GM23248 (cell line): Measurements from ENCODE around the gene CAMLG. TPM values are rescaled to one million over a fixed set of nuclear protein-coding genes. Genes with fewer than 3 reads are reported as not detected.
"Not testable (repeated sequence)": the region's sequence is repeated elsewhere in the genome, so short reads cannot be mapped to it uniquely, and the experiment has no call there.

Experiments used
- DNase-seq: peaks from one replicate; pipeline ENCODE4 v3.0.0-alpha.2; 2015
- H2AFZ ChIP-seq: fragments of 200-600 bp; sonication (generic); 2 replicates; pipeline ENCODE4 v1.6.1; 2016; ENCODE audit warnings: antibody characterized with exemption
- H3F3A ChIP-seq: fragments of 200-600 bp; sonication (generic); 2 replicates; pipeline ENCODE4 v1.6.1; 2016; ENCODE audit warnings: mild to moderate bottlenecking, antibody characterized with exemption, mixed run types; ENCODE audit not compliant: insufficient read depth
- H3K27ac ChIP-seq: fragments of 200-600 bp; sonication (generic); 2 replicates; pipeline ENCODE4 v1.5.1; 2016; ENCODE audit warnings: mild to moderate bottlenecking
- H3K27me3 ChIP-seq: fragments of 200-600 bp; sonication (generic); replicated peaks from 2 replicates; pipeline ENCODE4 v1.6.1; 2016; ENCODE audit warnings: mild to moderate bottlenecking; ENCODE audit not compliant: insufficient read depth
- H3K36me3 ChIP-seq: fragments of 200-600 bp; sonication (generic); 2 replicates; pipeline ENCODE4 v1.6.1; 2016; ENCODE audit warnings: low read depth, mild to moderate bottlenecking
- H3K4me1 ChIP-seq: fragments of 200-600 bp; sonication (generic); 2 replicates; pipeline ENCODE4 v1.6.1; 2016; ENCODE audit warnings: mild to moderate bottlenecking; ENCODE audit not compliant: insufficient read depth
- H3K4me2 ChIP-seq: fragments of 200-600 bp; sonication (generic); one replicate; pipeline ENCODE4 v1.6.1; 2016; ENCODE audit warnings: mild to moderate bottlenecking; ENCODE audit not compliant: unreplicated experiment
- H3K4me3 ChIP-seq: fragments of 200-600 bp; sonication (generic); 2 replicates; pipeline ENCODE4 v1.5.1; 2016; ENCODE audit warnings: mild to moderate bottlenecking
- H3K79me2 ChIP-seq: fragments of 200-600 bp; sonication (generic); 2 replicates; pipeline ENCODE4 v1.6.1; 2016; ENCODE audit warnings: mild to moderate bottlenecking; ENCODE audit not compliant: insufficient read depth
- H3K9ac ChIP-seq: fragments of 200-600 bp; sonication (generic); 2 replicates; pipeline ENCODE4 v1.6.1; 2016; ENCODE audit warnings: mild to moderate bottlenecking
- H3K9me2 ChIP-seq: fragments of 200-600 bp; sonication (generic); 2 replicates; pipeline ENCODE4 v1.6.1; 2016; ENCODE audit warnings: mixed run types, mild to moderate bottlenecking, moderate library complexity; ENCODE audit not compliant: insufficient read depth
- H3K9me3 ChIP-seq: fragments of 200-600 bp; sonication (generic); one replicate; pipeline ENCODE4 v1.6.1; 2017; ENCODE audit warnings: low read depth
- H4K20me1 ChIP-seq: fragments of 200-600 bp; sonication (generic); 2 replicates; pipeline ENCODE4 v1.6.0; 2016; ENCODE audit not compliant: insufficient read depth
- EZH2 ChIP-seq: fragments of 200-600 bp; sonication (generic); IDR thresholded peaks from 2 replicates; pipeline ENCODE4 v1.6.1; 2018; ENCODE audit warnings: antibody characterized with exemption, mild to moderate bottlenecking; ENCODE audit not compliant: insufficient read depth, poor library complexity, severe bottlenecking
- EZH2phosphoT487 ChIP-seq: fragments of 200-600 bp; sonication (generic); IDR thresholded peaks from 2 replicates; pipeline ENCODE4 v1.6.1; 2018; ENCODE audit warnings: antibody characterized with exemption, moderate library complexity, mild to moderate bottlenecking, low read depth; ENCODE audit not compliant: insufficient read depth
- WGBS, 2 experiments: methylation state at CpG; one replicate each; pipeline ENCODE4 v1.1.6; 2015 to 2017; ENCODE audit warnings: low lambda C conversion rate in 2 of 2, low coverage in 1 of 2; ENCODE audit errors: missing lambda C conversion rate in 2 of 2; 5-methylcytosine and 5-hydroxymethylcytosine counted together
- in situ Hi-C: fragments of 300-500 bp; cut with MboI; formaldehyde crosslinking; loops from 2 replicates; pipeline ENCODE4 v1.15.0; 2020
- polyA plus RNA-seq: library from polyadenylated mRNA; unstranded; fragments of >200 nt; fragmentation: Nextera tagmentation; extraction: Ambion mirVana; gene quantifications from 2 replicates; pipeline ENCODE4 v1.2.1, GENCODE V29; 2016
- total RNA-seq: library from RNA; depleted of rRNA; stranded (reverse); fragments of >200 nt; shearing (Covaris generic); gene quantifications from 2 replicates; pipeline ENCODE4 v1.2.3, GENCODE V29; 2014

CAMLG gene
- total and polyA plus RNA-seq, 2 experiments from 2014 or later, result 35.3 to 45.0 TPM

DNA sequence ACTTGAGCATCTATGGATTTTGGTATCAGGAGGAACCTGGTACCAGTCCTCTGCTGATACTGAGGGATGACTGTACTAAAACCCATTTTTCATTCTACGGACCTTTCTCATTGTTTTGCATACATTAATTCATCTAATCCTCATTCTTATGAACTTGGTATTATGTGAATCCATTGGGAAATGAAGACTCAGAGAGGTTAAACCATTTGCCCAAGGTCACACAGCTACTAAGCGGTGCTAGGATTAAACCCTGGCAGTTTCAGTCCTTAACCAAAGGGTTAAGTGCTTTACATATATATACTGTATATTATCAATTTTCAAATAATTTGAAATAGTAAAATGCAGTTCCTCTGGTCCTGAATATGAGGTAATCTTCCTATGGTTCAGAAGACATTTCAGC is 3.8 kb downstream of the CAMLG start:
- Histone ChIP-seq H2AFZ (no peak overlapping the region), H3K27ac (no peak overlapping the region), H3K9me3 (no peaks in the 10 kb centered on the region), H3K4me1 (peaks cover 11% of the 10 kb centered on the region), H3K9ac (no peak overlapping the region), H3K79me2 (peaks cover 64% of the 10 kb centered on the region), H3K4me3 (no peak overlapping the region), H3K27me3 (no peaks in the 10 kb centered on the region), H3F3A (peaks cover 7% of the 10 kb centered on the region; the same call in 1 of the 2 replicates), H3K4me2 (no peak overlapping the region), H3K36me3 (peaks cover 20% of the 10 kb centered on the region), H4K20me1 (no peaks in the 10 kb centered on the region), H3K9me2 (no peaks in the 10 kb centered on the region)
- WGBS, 2 experiments, result 100% methylated on average over 2 of the region's 2 CpGs
- in situ Hi-C loops, result no loop called here
- DNase-seq, result no peak
- no peak for TF ChIP-seq EZH2phosphoT487
- TF ChIP-seq EZH2, result no peak

DNA sequence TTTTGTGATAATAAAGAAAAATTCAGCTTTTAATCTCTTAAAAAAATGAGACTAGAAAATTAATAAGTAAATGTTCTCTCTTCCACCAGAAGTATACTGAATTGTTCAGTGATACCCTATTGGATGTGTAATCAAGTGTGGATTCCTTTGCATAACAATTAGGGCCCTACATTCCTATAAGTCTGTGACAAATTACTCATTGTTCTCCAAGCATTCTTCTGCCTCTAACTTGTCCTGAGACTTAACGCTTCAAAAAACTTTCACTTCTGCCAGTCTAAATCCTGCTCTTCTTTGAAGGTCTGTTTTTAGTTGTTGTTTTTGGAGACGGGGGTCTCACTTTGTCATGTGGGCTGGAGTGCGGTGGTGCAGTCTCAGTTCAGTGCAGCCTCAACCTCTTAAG is 11.1 kb downstream of the CAMLG start:
- Histone ChIP-seq H3F3A (peaks cover 4% of the 10 kb centered on the region; the same call in 1 of the 2 replicates), H3K4me1 (no peaks in the 10 kb centered on the region), H2AFZ (no peak overlapping the region), H3K27ac (no peak overlapping the region), H3K9me3 (no peaks in the 10 kb centered on the region), H3K9me2 (no peaks in the 10 kb centered on the region), H4K20me1 (no peaks in the 10 kb centered on the region), H3K4me2 (no peak overlapping the region), H3K36me3 (peaks cover 17% of the 10 kb centered on the region), H3K4me3 (no peak overlapping the region), H3K9ac (no peak overlapping the region), H3K79me2 (0 out of 2 replicates have a peak, but pooled peaks cover 5% of the 10 kb centered on the region), H3K27me3 (no peaks in the 10 kb centered on the region)
- in situ Hi-C loops, result no loop called here
- 82 to 86% methylated on average over 3 of the region's 3 CpGs for WGBS, 2 experiments
- no peak for TF ChIP-seq EZH2phosphoT487
- TF ChIP-seq EZH2, result no peak
- no peak for DNase-seq

DNA sequence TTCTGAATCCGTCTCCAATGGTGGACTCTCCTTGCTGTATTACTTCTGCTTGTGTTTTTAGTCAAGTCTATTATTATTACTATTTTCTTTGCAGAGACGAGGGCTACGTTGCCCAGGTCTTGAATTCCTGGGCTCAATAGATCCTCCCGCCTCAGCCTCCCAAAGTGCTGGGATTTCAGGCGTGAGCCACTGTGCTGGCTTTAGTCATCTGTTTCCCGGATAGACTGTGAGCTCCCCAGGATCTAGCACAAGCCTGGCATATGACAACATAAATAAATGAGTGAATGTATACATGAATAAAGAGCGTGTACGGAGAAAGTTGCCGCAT is 19.8 kb downstream of the CAMLG start:
- peak overlapping the region; percentile 95 for H3K4me2 ChIP-seq
- H3K4me1 ChIP-seq, result peaks cover 12% of the 10 kb centered on the region
- no peak for TF ChIP-seq EZH2
- no peak for TF ChIP-seq EZH2phosphoT487
- peaks cover 46% of the 10 kb centered on the region for H3K79me2 ChIP-seq
- H3K9me3 ChIP-seq, result no peaks in the 10 kb centered on the region
- 0 out of 2 replicates have a peak, but pooled peaks cover 14% of the 10 kb centered on the region for H3F3A ChIP-seq
- H3K9ac ChIP-seq, result peak overlapping the region; percentile 88
- H2AFZ ChIP-seq, result peak overlapping the region; percentile 99
- peak overlapping the region; percentile 63 for H3K27ac ChIP-seq
- no peaks in the 10 kb centered on the region for H3K36me3 ChIP-seq
- WGBS, 2 experiments, result 31 to 32% methylated on average over 9 of the region's 9 CpGs
- in situ Hi-C loops, result no loop called here
- H3K4me3 ChIP-seq, result peak overlapping the region; percentile 94
- no peaks in the 10 kb centered on the region for H4K20me1 ChIP-seq
- no peaks in the 10 kb centered on the region for H3K9me2 ChIP-seq
- H3K27me3 ChIP-seq, result no peaks in the 10 kb centered on the region
- no peak for DNase-seq

DNA sequence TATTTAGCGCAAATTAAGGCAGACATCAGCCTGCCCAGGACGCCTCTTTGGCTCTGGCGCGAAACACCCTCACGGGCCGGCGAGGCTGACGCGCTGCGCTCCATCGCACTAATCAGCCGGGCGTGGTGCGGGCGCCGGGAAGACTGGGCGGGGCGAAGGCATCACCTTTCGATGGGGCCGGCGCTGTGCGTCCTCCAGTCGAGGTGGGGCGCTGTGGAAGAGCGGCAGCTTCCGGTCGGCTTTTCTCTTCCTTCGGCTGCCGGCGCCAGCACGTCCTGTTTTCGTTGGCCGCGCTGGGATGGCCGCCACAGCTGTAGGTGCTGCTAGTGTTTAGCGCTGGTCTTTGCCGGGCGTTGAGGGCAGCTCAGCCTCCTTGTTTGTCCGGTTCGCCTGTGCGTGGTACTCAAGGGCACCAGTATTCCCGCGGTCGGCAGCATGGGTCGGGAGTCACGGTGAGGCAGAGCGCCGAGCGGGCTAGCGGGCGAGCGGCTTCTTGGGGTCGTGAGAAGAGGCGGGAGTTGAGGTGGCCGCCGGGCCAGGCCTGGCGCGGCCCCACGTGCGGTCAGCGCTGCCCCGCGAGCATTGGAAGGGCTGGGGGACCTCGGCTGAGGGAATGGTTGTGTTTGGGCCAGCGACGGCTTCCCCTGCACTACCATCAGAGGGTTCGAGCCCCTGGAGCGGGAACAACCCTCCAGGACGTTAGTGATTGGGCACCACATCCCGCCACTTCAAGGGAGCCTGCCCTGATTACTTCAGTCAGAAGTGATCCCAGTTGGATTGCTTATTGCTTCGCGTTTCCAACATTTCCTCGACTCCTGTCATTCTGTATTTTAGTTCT is 20.4 kb downstream of the CAMLG start, which contains the start of gene DDX46:
TSS of gene DDX46 (plus strand) at position 276 of the 838 bp plus-strand sequence. CDS start at position 436, 160 bp downstream.
- no peak for TF ChIP-seq EZH2phosphoT487
- no peak for TF ChIP-seq EZH2
- Histone ChIP-seq H3F3A (0 out of 2 replicates have a peak, but pooled peaks cover 14% of the 10 kb centered on the region), H3K9me3 (no peaks in the 10 kb centered on the region), H3K4me1 (peaks cover 12% of the 10 kb centered on the region), H3K9ac (peak within 1 kb of the TSS; percentile 88), H3K27ac (peak within 1 kb of the TSS; percentile 63), H3K27me3 (no peaks in the 10 kb centered on the region), H3K4me3 (peak within 1 kb of the TSS; percentile 94), H3K4me2 (peak within 1 kb of the TSS; percentile 95), H3K79me2 (peaks cover 51% of the 10 kb centered on the region), H3K36me3 (peaks cover under 1% of the 10 kb centered on the region; the same call in 1 of the 2 replicates), H2AFZ (peak within 1 kb of the TSS; percentile 99), H4K20me1 (no peaks in the 10 kb centered on the region), H3K9me2 (no peaks in the 10 kb centered on the region)
- DNase-seq, result peak; percentile 99
- 1% methylated on average over 73 of the region's 73 CpGs for WGBS, 2 experiments
- in situ Hi-C loops, result no loop called here

DNA sequence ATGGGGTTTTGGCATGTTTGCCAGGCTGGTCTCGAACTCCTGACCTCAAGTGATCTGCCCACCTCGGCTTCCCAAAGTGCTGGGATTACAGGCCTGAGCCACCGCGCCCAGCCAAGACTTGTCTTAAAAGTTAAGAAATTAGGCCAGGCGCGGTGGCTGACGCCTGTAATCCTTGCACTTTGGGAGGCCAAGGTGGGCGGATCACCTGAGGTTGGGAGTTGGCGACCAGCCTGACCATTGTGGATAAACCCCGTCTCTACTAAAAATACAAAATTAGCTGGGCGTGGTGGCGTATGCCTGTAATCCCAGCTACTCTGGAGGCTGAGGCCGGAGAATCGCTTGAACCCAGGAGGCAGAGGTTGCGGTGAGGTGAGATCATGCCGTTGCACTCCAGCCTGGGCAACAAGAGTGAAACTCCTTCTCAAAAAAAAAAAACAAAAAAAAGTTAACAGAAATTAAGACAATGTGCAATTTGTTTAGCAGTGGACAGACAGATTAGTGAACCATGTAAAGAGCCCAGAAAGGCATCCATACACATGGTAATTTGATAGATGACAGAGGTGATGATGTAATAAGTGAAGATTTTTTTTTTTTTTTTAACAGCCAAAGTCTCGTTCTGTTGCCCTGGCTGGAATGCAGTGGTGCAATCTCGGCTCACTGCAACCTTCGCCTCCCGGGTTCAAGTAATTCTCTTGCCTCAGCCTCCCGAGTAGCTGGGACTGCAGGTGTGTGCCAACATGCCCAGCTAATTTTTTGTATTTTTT is 29.4 kb downstream of the CAMLG start:
- H3K9ac ChIP-seq, H3F3A ChIP-seq, H3K4me2 ChIP-seq, H4K20me1 ChIP-seq, H2AFZ ChIP-seq, H3K9me2 ChIP-seq, H3K4me1 ChIP-seq, H3K27ac ChIP-seq, H3K27me3 ChIP-seq, in situ Hi-C loops, H3K9me3 ChIP-seq, H3K4me3 ChIP-seq: not testable (repeated sequence)
- H3K36me3 ChIP-seq, result peaks cover 52% of the 10 kb centered on the region
- H3K79me2 ChIP-seq, result peaks cover 41% of the 10 kb centered on the region
- 92 to 93% methylated on average over 21 of the region's 21 CpGs for WGBS, 2 experiments
- peak; percentile 5 for DNase-seq
